Astrocyte (in vitro differentiated cells and primary cell): Measurements from ENCODE around the gene GRK3. TPM values are rescaled to one million over a fixed set of nuclear protein-coding genes. Genes with fewer than 3 reads are reported as not detected.

Experiments used
- DNase-seq: peaks from one replicate; pipeline ENCODE4 v3.0.0-alpha.2; 2010; ENCODE audit warnings: low read depth
- FAIRE-seq: peaks from 2 replicates; lab custom pipeline; 2011; peaks lifted over from hg19 to GRCh38; lab: Jason Lieb, UNC
- H2AFZ ChIP-seq: 2 replicates; pipeline ENCODE4 v1.6.0; 2012; ENCODE audit warnings: low read depth, low read length, inconsistent platforms
- H3K27ac ChIP-seq: 2 replicates; pipeline ENCODE4 v1.5.1; 2011; ENCODE audit warnings: low read depth, low read length, inconsistent platforms
- H3K27me3 ChIP-seq: 2 replicates; pipeline ENCODE4 v1.6.0; 2011; ENCODE audit warnings: low read length, inconsistent platforms; ENCODE audit not compliant: insufficient read depth
- H3K36me3 ChIP-seq: 2 replicates; pipeline ENCODE4 v1.5.1; 2011; ENCODE audit warnings: low read length, inconsistent platforms; ENCODE audit not compliant: insufficient read depth
- H3K4me1 ChIP-seq: 2 replicates; pipeline ENCODE4 v1.5.1; 2011; ENCODE audit warnings: low read length, inconsistent platforms; ENCODE audit not compliant: insufficient read depth
- H3K4me2 ChIP-seq: 2 replicates; pipeline ENCODE4 v1.6.0; 2012; ENCODE audit warnings: low read length, inconsistent platforms
- H3K4me3 ChIP-seq: 2 replicates; pipeline ENCODE4 v1.5.1; 2011; ENCODE audit warnings: low read depth, mild to moderate bottlenecking, low read length, inconsistent platforms; ENCODE audit not compliant: insufficient read depth
- H3K79me2 ChIP-seq: 2 replicates; pipeline ENCODE4 v1.6.0; 2012; ENCODE audit warnings: mild to moderate bottlenecking, low read length, inconsistent platforms; ENCODE audit not compliant: insufficient read depth
- H3K9ac ChIP-seq: 2 replicates; pipeline ENCODE4 v1.6.0; 2012; ENCODE audit warnings: mild to moderate bottlenecking, low read length, inconsistent platforms
- H3K9me3 ChIP-seq: 2 replicates; pipeline ENCODE4 v1.5.1; 2012; ENCODE audit warnings: low read depth, mild to moderate bottlenecking, low read length, inconsistent platforms; ENCODE audit not compliant: insufficient read depth
- H4K20me1 ChIP-seq: 2 replicates; pipeline ENCODE4 v1.6.0; 2012; ENCODE audit warnings: low read length, inconsistent platforms; ENCODE audit not compliant: insufficient read depth
- H3K27ac Mint-ChIP-seq: one replicate; pipeline ENCODE4 v1.8.0; 2021; ENCODE audit warnings: mild to moderate bottlenecking, mixed read lengths; ENCODE audit not compliant: unreplicated experiment
- H3K27me3 Mint-ChIP-seq: one replicate; pipeline ENCODE4 v1.8.0; 2021; ENCODE audit warnings: low read depth, mixed read lengths; ENCODE audit not compliant: unreplicated experiment
- H3K36me3 Mint-ChIP-seq: one replicate; pipeline ENCODE4 v1.8.0; 2021; ENCODE audit warnings: low read depth, mixed read lengths; ENCODE audit not compliant: unreplicated experiment
- H3K4me1 Mint-ChIP-seq: one replicate; pipeline ENCODE4 v1.8.0; 2021; ENCODE audit warnings: low read depth, mixed read lengths; ENCODE audit not compliant: unreplicated experiment
- H3K4me3 Mint-ChIP-seq: one replicate; pipeline ENCODE4 v1.8.0; 2021; ENCODE audit warnings: mild to moderate bottlenecking, moderate library complexity, mixed read lengths; ENCODE audit not compliant: unreplicated experiment
- H3K9me3 Mint-ChIP-seq: one replicate; pipeline ENCODE4 v1.8.0; 2021; ENCODE audit warnings: mild to moderate bottlenecking, mixed read lengths; ENCODE audit not compliant: unreplicated experiment
- CTCF ChIP-seq: IDR thresholded peaks from 2 replicates; pipeline ENCODE4 v1.5.1; 2011; ENCODE audit warnings: low read depth, mild to moderate bottlenecking, inconsistent platforms, low read length, moderate library complexity; ENCODE audit not compliant: insufficient read depth
- EZH2 ChIP-seq: IDR thresholded peaks from 2 replicates; pipeline ENCODE4 v1.6.1; 2012; ENCODE audit warnings: mild to moderate bottlenecking, low read length, inconsistent platforms; ENCODE audit not compliant: insufficient read depth
- total RNA-seq: library from RNA; stranded (reverse); gene quantifications from 2 replicates; pipeline ENCODE4 v1.2.1, GENCODE V29; 2021

Gene GRK3
- total RNA-seq, 1 donor from 2014 or later: 7.2 TPM

- H2AFZ ChIP-seq: no peak overlapping the region
- no peak for DNase-seq
- no peak for FAIRE-seq
- Mint-ChIP-seq H3K27ac (no peak overlapping the region), H3K9me3 (no peaks in the 10 kb centered on the region), H3K4me3 (no peak overlapping the region), H3K27me3 (peaks cover 7% of the 10 kb centered on the region), H3K36me3 (peaks cover 2% of the 10 kb centered on the region), H3K4me1 (peaks cover 9% of the 10 kb centered on the region)
- no peak overlapping the region for H3K4me2 ChIP-seq
- H3K36me3 ChIP-seq: no peaks in the 10 kb centered on the region
- no peak overlapping the region for H3K27ac ChIP-seq
- no peaks in the 10 kb centered on the region for H3K9me3 ChIP-seq
- peaks cover 10% of the 10 kb centered on the region for H3K27me3 ChIP-seq
- H3K4me3 ChIP-seq: no peak overlapping the region
- H3K9ac ChIP-seq: no peak overlapping the region
- H3K79me2 ChIP-seq: no peaks in the 10 kb centered on the region
- H3K4me1 ChIP-seq: no peaks in the 10 kb centered on the region
- no peak for TF ChIP-seq CTCF
- no peak for TF ChIP-seq EZH2
- no peaks in the 10 kb centered on the region for H4K20me1 ChIP-seq
Observed at GRCh38 chr22:25542191-25542590, 22.3 kb upstream of the GRK3 start.

- FAIRE-seq (no peak), DNase-seq (no peak)
- TF ChIP-seq EZH2: no peak
- TF ChIP-seq CTCF: no peak
- H2AFZ ChIP-seq: no peak overlapping the region
- Mint-ChIP-seq H3K36me3 (peaks cover 2% of the 10 kb centered on the region), H3K4me1 (peaks cover 11% of the 10 kb centered on the region), H3K4me3 (no peak overlapping the region), H3K9me3 (no peaks in the 10 kb centered on the region), H3K27me3 (peaks cover 7% of the 10 kb centered on the region), H3K27ac (no peak overlapping the region)
- no peaks in the 10 kb centered on the region for H3K79me2 ChIP-seq
- no peaks in the 10 kb centered on the region for H3K4me1 ChIP-seq
- H3K4me2 ChIP-seq: no peak overlapping the region
- no peaks in the 10 kb centered on the region for H4K20me1 ChIP-seq
- no peaks in the 10 kb centered on the region for H3K9me3 ChIP-seq
- H3K36me3 ChIP-seq: no peaks in the 10 kb centered on the region
- H3K9ac ChIP-seq: no peak overlapping the region
- H3K4me3 ChIP-seq: no peak overlapping the region
- no peak overlapping the region for H3K27ac ChIP-seq
- H3K27me3 ChIP-seq: peaks cover 10% of the 10 kb centered on the region
Observed at GRCh38 chr22:25542720-25543402, 21.6 kb upstream of the GRK3 start.

GRCh38 chr22:25545146-25545545 is 19.3 kb upstream of the GRK3 start:
- H3K9me3 ChIP-seq: no peaks in the 10 kb centered on the region
- Mint-ChIP-seq H3K4me1 (peaks cover 14% of the 10 kb centered on the region), H3K9me3 (no peaks in the 10 kb centered on the region), H3K27me3 (peaks cover 10% of the 10 kb centered on the region), H3K4me3 (no peak overlapping the region), H3K27ac (no peak overlapping the region), H3K36me3 (peaks cover 2% of the 10 kb centered on the region)
- no peaks in the 10 kb centered on the region for H4K20me1 ChIP-seq
- no peak overlapping the region for H3K27ac ChIP-seq
- H2AFZ ChIP-seq: no peak overlapping the region
- no peak for FAIRE-seq
- H3K4me2 ChIP-seq: no peak overlapping the region
- no peaks in the 10 kb centered on the region for H3K79me2 ChIP-seq
- H3K4me1 ChIP-seq: no peaks in the 10 kb centered on the region
- no peak overlapping the region for H3K9ac ChIP-seq
- peaks cover 12% of the 10 kb centered on the region for H3K27me3 ChIP-seq
- H3K4me3 ChIP-seq: no peak overlapping the region
- no peak for TF ChIP-seq CTCF
- no peak for TF ChIP-seq EZH2
- no peaks in the 10 kb centered on the region for H3K36me3 ChIP-seq
- DNase-seq: no peak
